GM23338 (cell line): Measurements from ENCODE around the gene BTN3A1. TPM values are rescaled to one million over a fixed set of nuclear protein-coding genes. Genes with fewer than 3 reads are reported as not detected.

Experiments used
- ATAC-seq: fragments of 200-7000 bp; cut with Tn5 transposase; 3 replicates; pipeline ENCODE4 v1.9.1; 2020
- DNase-seq: peaks from one replicate; pipeline ENCODE4 v3.0.0-alpha.2; 2015; ENCODE audit warnings: low spot score
- H2AFZ ChIP-seq: fragments of 200-600 bp; sonication (generic); 2 replicates; pipeline ENCODE4 v1.8.0; 2016; ENCODE audit warnings: antibody characterized with exemption, mild to moderate bottlenecking, moderate library complexity
- H3F3A ChIP-seq: fragments of 200-600 bp; sonication (generic); replicated peaks from 2 replicates; pipeline ENCODE4 v1.8.0; 2017; ENCODE audit warnings: antibody characterized with exemption, mixed run types, low read depth
- H3K27ac ChIP-seq: fragments of 200-600 bp; sonication (generic); 2 replicates; pipeline ENCODE4 v1.6.1; 2016; ENCODE audit warnings: low read depth
- H3K27me3 ChIP-seq: fragments of 200-600 bp; sonication (generic); 2 replicates; pipeline ENCODE4 v1.8.0; 2016; ENCODE audit warnings: mild to moderate bottlenecking, mixed run types, moderate library complexity; ENCODE audit not compliant: insufficient read depth
- H3K36me3 ChIP-seq: fragments of 200-600 bp; sonication (generic); 2 replicates; pipeline ENCODE4 v1.8.0; 2016; ENCODE audit warnings: mild to moderate bottlenecking; ENCODE audit not compliant: insufficient read depth
- H3K4me1 ChIP-seq: fragments of 200-600 bp; sonication (generic); 2 replicates; pipeline ENCODE4 v1.8.0; 2016; ENCODE audit warnings: mild to moderate bottlenecking, moderate library complexity; ENCODE audit not compliant: insufficient read depth
- H3K4me2 ChIP-seq: fragments of 200-600 bp; sonication (generic); 2 replicates; pipeline ENCODE4 v1.7.1; 2017; ENCODE audit warnings: mixed run types
- H3K4me3 ChIP-seq: fragments of 200-600 bp; sonication (generic); 2 replicates; pipeline ENCODE4 v1.6.1; 2016; ENCODE audit warnings: mixed run types
- H3K79me2 ChIP-seq: fragments of 200-600 bp; sonication (generic); replicated peaks from 2 replicates; pipeline ENCODE4 v1.8.0; 2017; ENCODE audit warnings: mild to moderate bottlenecking; ENCODE audit not compliant: insufficient read depth
- H3K9me2 ChIP-seq: fragments of 200-600 bp; sonication (generic); 2 replicates; pipeline ENCODE4 v1.8.0; 2017; ENCODE audit not compliant: insufficient read depth
- H4K20me1 ChIP-seq: fragments of 200-600 bp; sonication (generic); replicated peaks from 2 replicates; pipeline ENCODE4 v1.8.0; 2017; ENCODE audit warnings: mild to moderate bottlenecking; ENCODE audit not compliant: insufficient read depth
- H3K27ac Mint-ChIP-seq: 2 replicates; pipeline ENCODE4 v1.8.0; 2020; ENCODE audit warnings: inconsistent platforms, mild to moderate bottlenecking, moderate library complexity, mixed read lengths
- H3K27me3 Mint-ChIP-seq: 3 replicates; pipeline ENCODE4 v1.8.0; 2022; ENCODE audit warnings: low read depth, mild to moderate bottlenecking, moderate library complexity, mixed read lengths, inconsistent platforms; ENCODE audit not compliant: insufficient read depth, poor library complexity
- H3K36me3 Mint-ChIP-seq: 3 replicates; pipeline ENCODE4 v1.8.0; 2021; ENCODE audit warnings: low read depth, mild to moderate bottlenecking, inconsistent platforms, moderate library complexity, mixed read lengths
- H3K4me1 Mint-ChIP-seq: 3 replicates; pipeline ENCODE4 v1.8.0; 2020; ENCODE audit warnings: mild to moderate bottlenecking, inconsistent platforms, mixed read lengths
- H3K4me3 Mint-ChIP-seq: 3 replicates; pipeline ENCODE4 v1.8.0; 2021; ENCODE audit warnings: moderate library complexity, mild to moderate bottlenecking, inconsistent platforms, mixed read lengths
- H3K9me3 Mint-ChIP-seq: 3 replicates; pipeline ENCODE4 v1.8.0; 2020; ENCODE audit warnings: moderate library complexity, mild to moderate bottlenecking, inconsistent platforms, mixed read lengths
- ETS1 ChIP-seq: IDR thresholded peaks from 2 replicates; pipeline ENCODE4 v1.6.1; 2016; ENCODE audit warnings: antibody characterized with exemption
- POLR2AphosphoS5 ChIP-seq: IDR thresholded peaks from 2 replicates; pipeline ENCODE4 v1.6.1; 2016; ENCODE audit warnings: antibody characterized with exemption, low read depth
- STAT1 ChIP-seq: IDR thresholded peaks from one replicate; pipeline ENCODE4 v1.6.1; 2016; ENCODE audit warnings: antibody characterized with exemption; ENCODE audit not compliant: unreplicated experiment
- ZNF114 ChIP-seq: fragments of 250-450 bp; sonication (Bioruptor Pico); IDR thresholded peaks from 2 replicates; pipeline ENCODE4 v1.5.0; 2020; ENCODE audit warnings: mild to moderate bottlenecking, moderate library complexity
- ZNF331 ChIP-seq: fragments of 250-450 bp; sonication (Bioruptor Pico); IDR thresholded peaks from 2 replicates; pipeline ENCODE4 v1.5.0; 2020; ENCODE audit warnings: low read depth, mild to moderate bottlenecking, moderate library complexity
- ZNF462 ChIP-seq: fragments of 250-450 bp; sonication (Bioruptor Pico); IDR thresholded peaks from 2 replicates; pipeline ENCODE4 v1.5.0; 2020; ENCODE audit warnings: mild to moderate bottlenecking, moderate library complexity
- polyA plus RNA-seq: library from polyadenylated mRNA; unstranded; fragments of >200 nt; fragmentation: Nextera tagmentation; extraction: Ambion mirVana; gene quantifications from 2 replicates; pipeline ENCODE4 v1.2.1, GENCODE V29; 2016
- total RNA-seq: library from RNA; depleted of rRNA; stranded (reverse); fragments of >200 nt; shearing (Covaris generic); gene quantifications from 2 replicates; pipeline ENCODE4 v1.2.3, GENCODE V29; 2014

The BTN3A1 gene
- total and polyA plus RNA-seq, 2 experiments from 2014 or later, result 2.4 to 4.0 TPM

- TF ChIP-seq ZNF462 (CRISPR knock-in tag), result no peak
These were observed 25.4 kb downstream of the BTN3A1 start (continued) for GRCh38 chr6:26427451-26427809.

GRCh38 chr6:26428206-26428605 lies 26.1 kb downstream of the BTN3A1 start:
- Histone ChIP-seq H4K20me1 (no peaks in the 10 kb centered on the region), H3K79me2 (no peaks in the 10 kb centered on the region), H3K27ac (no peak overlapping the region), H3K9me2 (no peaks in the 10 kb centered on the region), H3K36me3 (no peaks in the 10 kb centered on the region; the same call in 1 of the 2 replicates), H3K4me1 (no peaks in the 10 kb centered on the region), H3F3A (no peaks in the 10 kb centered on the region), H3K4me2 (no peak overlapping the region), H3K4me3 (no peak overlapping the region), H2AFZ (no peak overlapping the region), H3K27me3 (no peaks in the 10 kb centered on the region)
- TF ChIP-seq ZNF331 (CRISPR knock-in tag), result no peak
- no peak for TF ChIP-seq ETS1
- TF ChIP-seq STAT1, result no peak
- TF ChIP-seq ZNF114, result no peak
- no peak for TF ChIP-seq POLR2AphosphoS5
- no peak for DNase-seq
- Mint-ChIP-seq H3K4me3 (no peak overlapping the region), H3K4me1 (0 out of 3 replicates have a peak, but pooled peaks cover 2% of the 10 kb centered on the region), H3K27me3 (peaks cover 2% of the 10 kb centered on the region), H3K27ac (no peak overlapping the region), H3K36me3 (peaks cover 44% of the 10 kb centered on the region), H3K9me3 (no peaks in the 10 kb centered on the region; the same call in 2 of the 3 replicates)
- ATAC-seq, result no peak
